HepG2 (cell line): Measurements from ENCODE around the gene SSR2. TPM values are rescaled to one million over a fixed set of nuclear protein-coding genes. Genes with fewer than 3 reads are reported as not detected.

ENCODE experiments used
- ATAC-seq: fragments of 200-7000 bp; cut with Tn5 transposase; 3 replicates; pipeline ENCODE4 v1.9.1; 2020; ENCODE audit warnings: mild to moderate bottlenecking, moderate library complexity
- BruUV-seq: library from RNA; stranded (reverse); fragments of 400-500 nt; replicated peaks from 2 replicates; lab custom pipeline; 2021; lab: Mats Ljungman, UMichigan
- CTCF ChIA-PET: fragments of 300-600 bp; formaldehyde crosslinking; extraction: SDS; loops from one replicate; lab custom pipeline; 2021; ENCODE audit warnings: low total read pairs, inconsistent platforms, low intra/inter-chr PET ratio; lab: Yijun Ruan, JAX
- POLR2A ChIA-PET: fragments of 350-600 bp; sonication (Branson Sonifier 250); formaldehyde crosslinking; loops from one replicate; lab custom pipeline; 2020; ENCODE audit warnings: antibody characterized with exemption, inconsistent platforms; lab: Yijun Ruan, JAX
- DNase-seq: peaks from one replicate; pipeline ENCODE4 v3.0.0-alpha.2; 2015; ENCODE audit warnings: low spot score
- FAIRE-seq: peaks from 3 replicates; lab custom pipeline; 2011; peaks lifted over from hg19 to GRCh38; lab: Jason Lieb, UNC
- H2AFZ ChIP-seq: one replicate; pipeline ENCODE4 v1.6.1; 2011; ENCODE audit warnings: low read length, inconsistent platforms
- H3K27ac ChIP-seq: fragments of 300-600 bp; 3 replicates; pipeline ENCODE4 v1.8.0; 2011; ENCODE audit warnings: mixed run types, mild to moderate bottlenecking, mixed read lengths, low read length, inconsistent platforms; ENCODE audit not compliant: insufficient read depth; ENCODE audit errors: extremely low read length
- H3K27me3 ChIP-seq, 2 experiments: fragments of 200-600 bp in 1 of 2; 2 replicates in 1 of 2; 3 replicates in 1 of 2; pipeline versions ENCODE4 v1.6.0 to v1.8.0; 2011; ENCODE audit warnings: low read length in 2 of 2, mild to moderate bottlenecking in 2 of 2, moderate library complexity in 2 of 2, inconsistent platforms in 1 of 2; ENCODE audit not compliant: insufficient read depth in 2 of 2, control insufficient read depth in 1 of 2
- H3K36me3 ChIP-seq, 2 experiments: fragments of 200-600 bp in 1 of 2; replicated peaks in 1 of 2; 2 replicates in 1 of 2; 3 replicates in 1 of 2; pipeline versions ENCODE4 v1.5.1 to v1.8.0; 2011; ENCODE audit warnings: low read length in 2 of 2, inconsistent platforms in 1 of 2; ENCODE audit not compliant: insufficient read depth in 2 of 2, control insufficient read depth in 1 of 2
- H3K4me1 ChIP-seq: 2 replicates; pipeline ENCODE4 v1.5.1; 2012; ENCODE audit warnings: low read length, inconsistent platforms; ENCODE audit not compliant: insufficient read depth
- H3K4me2 ChIP-seq: 2 replicates; pipeline ENCODE4 v1.6.0; 2011; ENCODE audit warnings: low read depth, low read length, inconsistent platforms
- H3K4me3 ChIP-seq, 3 experiments: fragments of 200-600 bp in 1 of 3; sonication (generic), shearing (Covaris generic) in 1 of 3; replicated peaks in 1 of 3; 2 replicates each; pipeline ENCODE4 v1.5.1; 2011 to 2016; ENCODE audit warnings: low read length in 3 of 3, inconsistent platforms in 2 of 3, low read depth in 2 of 3, mild to moderate bottlenecking in 2 of 3, control low read depth in 1 of 3, mixed read lengths in 1 of 3; ENCODE audit not compliant: insufficient read depth in 1 of 3
- H3K79me2 ChIP-seq: one replicate; pipeline ENCODE4 v1.6.1; 2011; ENCODE audit warnings: low read length, inconsistent platforms; ENCODE audit not compliant: insufficient read depth
- H3K9ac ChIP-seq: 2 replicates; pipeline ENCODE4 v1.6.0; 2011; ENCODE audit warnings: mild to moderate bottlenecking, low read depth, low read length, inconsistent platforms; ENCODE audit not compliant: insufficient read depth
- H3K9me3 ChIP-seq: 2 replicates; pipeline ENCODE4 v1.5.1; 2012; ENCODE audit warnings: mild to moderate bottlenecking, low read length
- H4K20me1 ChIP-seq: 2 replicates; pipeline ENCODE4 v1.6.0; 2011; ENCODE audit warnings: inconsistent platforms, mild to moderate bottlenecking, low read length, moderate library complexity; ENCODE audit not compliant: insufficient read depth
- KIAA2018 ChIP-seq: sonication (generic); formaldehyde crosslinking; IDR thresholded peaks from 2 replicates; pipeline ENCODE4 v1.5.0; 2020; ENCODE audit warnings: mild to moderate bottlenecking, missing genetic modification reagents, borderline replicate concordance
- PRDM10 ChIP-seq: sonication (generic); formaldehyde crosslinking; IDR thresholded peaks from 2 replicates; pipeline ENCODE4 v1.4.0; 2020; ENCODE audit warnings: low read depth, missing genetic modification reagents
- ZNF432 ChIP-seq: sonication (generic); formaldehyde crosslinking; IDR thresholded peaks from 2 replicates; pipeline ENCODE4 v1.5.0; 2020; ENCODE audit warnings: missing genetic modification reagents, mild to moderate bottlenecking, borderline replicate concordance
- ZNF609 ChIP-seq: sonication (generic); formaldehyde crosslinking; IDR thresholded peaks from 2 replicates; pipeline ENCODE4 v1.4.0; 2020; ENCODE audit warnings: mild to moderate bottlenecking, missing genetic modification reagents, borderline replicate concordance
- WGBS: methylation state at CpG from one replicate; pipeline ENCODE4 v1.1.6; 2017; ENCODE audit warnings: low lambda C conversion rate; 5-methylcytosine and 5-hydroxymethylcytosine counted together
- in situ Hi-C: cut with HindIII; loops from 2 replicates; pipeline ENCODE4 v1.10.0; 2017; ENCODE audit warnings: low pct_unique_long_range_greater_than_20kb; ENCODE audit not compliant: extremely low pct_ligation_motif_present
- intact Hi-C: fragments of 100-400 bp; cut with micrococcal nuclease; formaldehyde crosslinking; loops from one replicate; pipeline ENCODE4 v1.10.0; 2022; ENCODE audit not compliant: unreplicated experiment
- polyA plus RNA-seq, 8 experiments: library from polyadenylated mRNA; depleted of rRNA in 3 of 8; stranded (reverse) in 7 of 8; unstranded in 1 of 8; fragments of >200 nt; fragmentation: Illumina TruSeq in 4 of 8; extraction: Trizol in 4 of 8; gene quantifications; 2 replicates each; pipeline versions ENCODE4 v1.2.1 to v1.2.3, GENCODE V29; 2011 to 2016; ENCODE audit warnings: low read depth in 4 of 8, missing spikeins in 1 of 8, mixed read lengths in 1 of 8; ENCODE audit not compliant: insufficient read depth in 1 of 8
- total RNA-seq, 5 experiments: library from RNA; depleted of rRNA; stranded (reverse); fragments of >200 nt; fragmentation: Illumina TruSeq; extraction: Trizol; gene quantifications; 2 replicates each; pipeline ENCODE4 v1.2.3, GENCODE V29; 2016; ENCODE audit warnings: low read depth in 1 of 5

Gene SSR2
- total and polyA plus RNA-seq, 2 of the 13 experiments (the other 11 are each of a cell fraction or from before 2014, with no cell fraction given): 284 to 461 TPM

- no peak overlapping the region for H3K27ac ChIP-seq
- WGBS: 97% methylated on average over 7 of the region's 7 CpGs
- peaks cover 10% of the 10 kb centered on the region for H3K79me2 ChIP-seq
- H2AFZ ChIP-seq: no peak overlapping the region
- no peak overlapping the region for H3K9ac ChIP-seq
- intact Hi-C loops (no loop called here), in situ Hi-C loops (no loop called here)
- no peak overlapping the region for H3K4me2 ChIP-seq
- no TSS peak for BruUV-seq
- H3K27me3 ChIP-seq: no peaks in the 10 kb centered on the region; a peak in 1 of 5 replicates
- H4K20me1 ChIP-seq: no peaks in the 10 kb centered on the region
- peaks cover 10% of the 10 kb centered on the region for H3K4me1 ChIP-seq
- H3K9me3 ChIP-seq: no peaks in the 10 kb centered on the region
- ChIA-PET CTCF (no interaction called here), POLR2A (interaction anchor here (0.7 kb wide), 1 partner anchor 29 kb away, joined by 4 read pairs; no protein-coding TSS in a partner anchor)
- H3K4me3 ChIP-seq: no peak overlapping the region
- DNase-seq (no peak), FAIRE-seq (no peak), ATAC-seq (no peak)
- peaks cover 12 to 51% of the 10 kb centered on the region in 2 experiments for H3K36me3 ChIP-seq
- no peak for TF ChIP-seq PRDM10 (CRISPR knock-in tag)
- TF ChIP-seq KIAA2018: no peak
- no peak for TF ChIP-seq ZNF609 (CRISPR knock-in tag)
- TF ChIP-seq ZNF432 (CRISPR knock-in tag): no peak
Measured at GRCh38 chr1:156014829-156015228, 5.9 kb downstream of the SSR2 start.
